Peyer's patch (tissue), 4 donors: ENCODE measurements around the gene ANKRD11.

ENCODE experiments used
- CTCF ChIP-seq, 6 experiments: fragments of 450-650 bp in 4 of 6; fragments of 200-600 bp in 2 of 6; sonication (generic) in 1 of 6; IDR thresholded peaks; one replicate each; pipeline ENCODE4 v1.5.1; 2017 to 2019; ENCODE audit warnings: antibody characterized with exemption in 6 of 6, mild to moderate bottlenecking in 3 of 6, moderate library complexity in 1 of 6
- POLR2A ChIP-seq, 2 donors: fragments of 450-650 bp; IDR thresholded peaks; one replicate each; pipeline ENCODE4 v1.5.1; 2017; ENCODE audit warnings: antibody characterized with exemption in 2 of 2, mild to moderate bottlenecking in 2 of 2, moderate library complexity in 2 of 2

GRCh38 chr16:89418352-89418751 is 72.0 kb downstream of the ANKRD11 start:
- TF ChIP-seq CTCF (IDR thresholded peaks at IDR 0.05): no peak
- TF ChIP-seq POLR2A (IDR thresholded peaks at IDR 0.05): no peak
